Testis (tissue), 3 donors: ENCODE data around the gene IL32. TPM values are rescaled to one million over a fixed set of nuclear protein-coding genes. Genes with fewer than 3 reads are reported as not detected.

ENCODE experiments used
- DNase-seq: peaks from one replicate; pipeline ENCODE4 v3.0.0-alpha.2; 2019
- H3K27ac ChIP-seq, 2 donors: fragments of 200-600 bp; sonication (generic); one replicate each; pipeline ENCODE4 v1.5.1; 2019
- H3K27me3 ChIP-seq: fragments of 200-600 bp; sonication (generic); one replicate; pipeline ENCODE4 v1.5.1; 2019
- H3K36me3 ChIP-seq: fragments of 200-600 bp; sonication (generic); one replicate; pipeline ENCODE4 v1.5.1; 2017; ENCODE audit warnings: low read depth; ENCODE audit errors: missing control alignments
- H3K4me1 ChIP-seq: fragments of 200-600 bp; sonication (generic); one replicate; pipeline ENCODE4 v1.5.1; 2019
- H3K4me3 ChIP-seq, 2 donors: fragments of 200-600 bp; sonication (generic); one replicate each; pipeline ENCODE4 v1.5.1; 2017 to 2019
- H3K9me3 ChIP-seq: fragments of 200-600 bp; sonication (generic); one replicate; pipeline ENCODE4 v1.5.1; 2017
- CTCF ChIP-seq, 3 experiments: fragments of 450-650 bp in 2 of 3; fragments of 200-600 bp in 1 of 3; sonication (generic) in 1 of 3; IDR thresholded peaks; one replicate each; pipeline ENCODE4 v1.5.1; 2016 to 2019; ENCODE audit warnings: antibody characterized with exemption in 3 of 3, mild to moderate bottlenecking in 2 of 3, moderate library complexity in 1 of 3
- POLR2A ChIP-seq: fragments of 450-650 bp; IDR thresholded peaks from one replicate; pipeline ENCODE4 v1.6.1; 2017; ENCODE audit warnings: antibody characterized with exemption, mild to moderate bottlenecking, moderate library complexity
- WGBS, 2 donors: methylation state at CpG; one replicate each; pipeline ENCODE4 v1.1.5; 2018; 5-methylcytosine and 5-hydroxymethylcytosine counted together
- intact Hi-C: fragments of 100-400 bp; cut with DNase I; formaldehyde crosslinking; loops from one replicate; pipeline ENCODE4 v1.15.1; 2023; ENCODE audit warnings: low total_unique reads
- polyA plus RNA-seq: library from polyadenylated mRNA; stranded (reverse); fragments of 350-450 nt; fragmentation: Illumina TruSeq; extraction: RNeasy Lipid Tissue Mini Kit (QIAGEN cat#74804); gene quantifications from one replicate; pipeline ENCODE4 v1.2.3, GENCODE V29; 2014; ENCODE audit warnings: low read depth, low replicate concordance; ENCODE audit not compliant: insufficient read depth
- total RNA-seq, 2 donors: library from RNA; depleted of rRNA; stranded (reverse); fragments of >200 nt; gene quantifications; one replicate each; pipeline ENCODE4 v1.2.3, GENCODE V29; 2016

Gene IL32
- total and polyA plus RNA-seq, 3 donors from 2014 or later: 27.1 to 62.2 (median 33.0) TPM

GRCh38 chr16:3085868-3086595 lies 20.6 kb downstream of the IL32 start:
- intact Hi-C loops: no loop called here
- Histone ChIP-seq H3K36me3 (no peaks in the 10 kb centered on the region), H3K4me1 (peaks cover 20% of the 10 kb centered on the region), H3K9me3 (no peaks in the 10 kb centered on the region), H3K27ac (peak overlapping the region in 1 of 2 donors; percentile 66), H3K4me3 (no peak overlapping the region), H3K27me3 (no peaks in the 10 kb centered on the region)
- 82 to 85% methylated on average over 17 of the region's 17 CpGs for WGBS, 2 donors
- DNase-seq: no peak
- TF ChIP-seq POLR2A (no peak), CTCF (IDR thresholded peaks at IDR 0.05) (no peak)

GRCh38 chr16:3086596-3087242 lies 21.3 kb downstream of the IL32 start:
- TF ChIP-seq POLR2A (no peak), CTCF (IDR thresholded peaks at IDR 0.05) (no peak)
- H3K27ac ChIP-seq: peak overlapping the region; percentile 20 to 66
- H3K9me3 ChIP-seq: no peaks in the 10 kb centered on the region
- 61 to 72% methylated on average over 7 to 13 of the region's 14 CpGs for WGBS, 2 donors
- H3K36me3 ChIP-seq: no peaks in the 10 kb centered on the region
- DNase-seq: no peak
- no peak overlapping the region for H3K4me3 ChIP-seq
- intact Hi-C loops: no loop called here
- H3K27me3 ChIP-seq: no peaks in the 10 kb centered on the region
- H3K4me1 ChIP-seq: peaks cover 20% of the 10 kb centered on the region

GRCh38 chr16:3087243-3088235 lies 22.1 kb downstream of the IL32 start:
- Histone ChIP-seq H3K4me1 (peaks cover 20% of the 10 kb centered on the region), H3K27me3 (no peaks in the 10 kb centered on the region), H3K36me3 (no peaks in the 10 kb centered on the region), H3K27ac (peak overlapping the region in 1 of 2 donors; percentile 66), H3K4me3 (no peak overlapping the region), H3K9me3 (no peaks in the 10 kb centered on the region)
- intact Hi-C loops: no loop called here
- TF ChIP-seq CTCF (IDR thresholded peaks at IDR 0.05) (peak in 1 of 3 experiments; percentile 7), POLR2A (no peak)
- WGBS, 2 donors: 64 to 73% methylated on average over 12 to 16 of the region's 18 CpGs
- DNase-seq: no peak

- Histone ChIP-seq H3K9me3 (no peaks in the 10 kb centered on the region), H3K4me1 (peaks cover 20% of the 10 kb centered on the region), H3K27ac (no peak overlapping the region), H3K27me3 (no peaks in the 10 kb centered on the region), H3K36me3 (no peaks in the 10 kb centered on the region), H3K4me3 (no peak overlapping the region)
- no peak for TF ChIP-seq CTCF (IDR thresholded peaks at IDR 0.05)
- no peak for TF ChIP-seq POLR2A
- WGBS, 2 donors: 27 to 39% methylated on average over 7 of the region's 7 CpGs
- intact Hi-C loops: no loop called here
- DNase-seq: no peak
Measured at GRCh38 chr16:3088450-3088849, 23.0 kb downstream of the IL32 start.
